Adrenal gland (tissue), 12 donors: Measurements from ENCODE around the gene TYK2. TPM values are rescaled to one million over a fixed set of nuclear protein-coding genes. Genes with fewer than 3 reads are reported as not detected.
A peak's percentile ranks its signal among the peaks of the same experiment; 100 is the strongest.
"Not testable (repeated sequence)": the region's sequence is repeated elsewhere in the genome, so short reads cannot be mapped to it uniquely, and the experiment has no call there.

Experiments used
- DNase-seq, 7 donors: peaks; one replicate each; pipeline ENCODE4 v3.0.0-alpha.2; 2019 to 2020
- H3K27ac ChIP-seq, 5 donors: fragments of 200-600 bp; sonication (generic) in 4 of 5; 1 replicate in 3 of 5; 2 replicates in 2 of 5; pipeline versions ENCODE4 v1.5.1 to v1.8.0; 2016 to 2020; ENCODE audit warnings: mild to moderate bottlenecking in 1 of 5
- H3K27me3 ChIP-seq: fragments of 200-600 bp; 2 replicates; pipeline ENCODE4 v1.8.0; 2021
- H3K36me3 ChIP-seq, 2 donors: fragments of 200-600 bp; replicated peaks in 1 of 2; 1 replicate in 1 of 2; 2 replicates in 1 of 2; pipeline versions ENCODE4 v1.5.1 to v1.8.0; 2018 to 2022
- H3K4me1 ChIP-seq, 2 donors: fragments of 200-600 bp; replicated peaks in 1 of 2; 1 replicate in 1 of 2; 2 replicates in 1 of 2; pipeline versions ENCODE4 v1.5.1 to v1.8.0; 2018 to 2021
- H3K4me3 ChIP-seq, 4 donors: fragments of 200-600 bp; sonication (generic) in 3 of 4; one replicate each; pipeline ENCODE4 v1.5.1; 2016 to 2018
- H3K9me3 ChIP-seq, 3 donors: fragments of 200-600 bp; sonication (generic) in 1 of 3; replicated peaks in 1 of 3; 1 replicate in 2 of 3; 2 replicates in 1 of 3; pipeline versions ENCODE4 v1.5.1 to v1.8.0; 2016 to 2021
- CTCF ChIP-seq, 6 experiments: fragments of 450-650 bp in 4 of 6; fragments of 200-600 bp in 2 of 6; sonication (generic) in 1 of 6; IDR thresholded peaks; 1 replicate in 5 of 6; 2 replicates in 1 of 6; pipeline versions ENCODE4 v1.5.1 to v1.8.0; 2016 to 2021; ENCODE audit warnings: antibody characterized with exemption in 6 of 6, mild to moderate bottlenecking in 2 of 6, moderate library complexity in 1 of 6
- POLR2A ChIP-seq, 2 donors: fragments of 450-650 bp; IDR thresholded peaks; one replicate each; pipeline ENCODE4 v1.6.1; 2017; ENCODE audit warnings: antibody characterized with exemption in 2 of 2, mild to moderate bottlenecking in 2 of 2, moderate library complexity in 1 of 2
- WGBS, 4 donors: extraction: QIAGEN DNeasy Blood & Tissue Kit in 2 of 4; methylation state at CpG; one replicate each; pipeline versions ENCODE4 v1.1.5 to v1.1.7; 2013 to 2017; 5-methylcytosine and 5-hydroxymethylcytosine counted together
- intact Hi-C, 2 donors: fragments of 100-400 bp; cut with DNase I; formaldehyde crosslinking; loops; one replicate each; pipeline versions ENCODE4 v1.14.1 to v1.15.0; 2022 to 2023
- polyA plus RNA-seq, 3 donors: library from polyadenylated mRNA; stranded (reverse); fragments of 200-250 nt in 2 of 3; fragments of 350-450 nt in 1 of 3; fragmentation: Illumina TruSeq in 1 of 3; extraction: RNeasy Lipid Tissue Mini Kit (QIAGEN cat#74804) in 1 of 3; gene quantifications; one replicate each; pipeline ENCODE4 v1.2.3, GENCODE V29; 2013 to 2014
- total RNA-seq, 9 donors: library from RNA; depleted of rRNA in 4 of 9; stranded (reverse); fragments of >200 nt in 4 of 9; fragments of 120-200 nt in 1 of 9; fragmentation: NEBNext Ultra II Directional in 1 of 9; extraction: Animal tissue kit (Norgen Biotek cat#: 25700) in 1 of 9; gene quantifications; one replicate each; pipeline versions ENCODE4 v1.1.0 to v1.2.4, GENCODE V29; 2013 to 2023
- donor health status: healthy with polysubstance abuse.
- donor health status: Bipolar disorder and iron deficiency.
- donor health status: DM: yes; HTN: yes; CAD: no.
- donor health status: DM: no; HTN: no; CAD: no.
- donor health status: DM: no; HTN: no; CAD: no.
- donor health status: DM: yes; HTN: yes; CAD: no.

TYK2 gene
- total and polyA plus RNA-seq, 12 donors, result 56.1 to 408 (median 104) TPM

- peak; percentile 81 to 97 (median 88) for DNase-seq
- intact Hi-C loops, result no loop called here
- H3K36me3 ChIP-seq, result peaks cover 0 to 32% of the 10 kb centered on the region in 2 donors
- WGBS, 4 donors, result 0 to 4% (median 1%) methylated on average over 3 of the region's 3 CpGs
- no peaks in the 10 kb centered on the region for H3K9me3 ChIP-seq
- peaks cover 0 to 3% of the 10 kb centered on the region in 2 donors for H3K4me1 ChIP-seq
- TF ChIP-seq CTCF (IDR thresholded peaks at IDR 0.05) (peak; percentile 87 to 94 (median 91)), POLR2A (IDR thresholded peaks at IDR 0.05) (no peak)
- H3K4me3 ChIP-seq, result no peak overlapping the region
- no peaks in the 10 kb centered on the region for H3K27me3 ChIP-seq
- H3K27ac ChIP-seq, result no peak overlapping the region
Observed at GRCh38 chr19:10388957-10389356, 8.6 kb upstream of the TYK2 start.

- WGBS, 4 donors, result 81 to 83% (median 81%) methylated on average over 5 to 9 of the region's 9 CpGs
- Histone ChIP-seq H3K27me3 (no peaks in the 10 kb centered on the region), H3K36me3 (no peaks in the 10 kb centered on the region), H3K4me1 (peaks cover 0 to 13% of the 10 kb centered on the region in 2 donors), H3K4me3 (no peak overlapping the region), H3K9me3 (no peaks in the 10 kb centered on the region), H3K27ac (no peak overlapping the region)
- no peak for DNase-seq
- TF ChIP-seq POLR2A (IDR thresholded peaks at IDR 0.05), result no peak
- TF ChIP-seq CTCF (IDR thresholded peaks at IDR 0.05), result no peak
- intact Hi-C loops, result no loop called here
Observed at GRCh38 chr19:10384580-10384979, 4.2 kb upstream of the TYK2 start.

- H3K9me3 ChIP-seq, H3K4me3 ChIP-seq, intact Hi-C loops, H3K27ac ChIP-seq, H3K27me3 ChIP-seq, H3K36me3 ChIP-seq, DNase-seq: not testable (repeated sequence)
- peaks cover 0 to 18% of the 10 kb centered on the region in 2 donors for H3K4me1 ChIP-seq
- WGBS, 4 donors, result 77 to 85% (median 82%) methylated on average over 8 of the region's 8 CpGs
Observed at GRCh38 chr19:10383223-10383499, 2.8 kb upstream of the TYK2 start.

- intact Hi-C loops, result no loop called here
- H3K36me3 ChIP-seq, result peaks cover 0 to 7% of the 10 kb centered on the region in 2 donors
- peak overlapping the region in 3 of 5 donors; percentile 20 to 89 (median 39) for H3K27ac ChIP-seq
- peak overlapping the region; percentile 58 to 98 (median 83) for H3K4me3 ChIP-seq
- no peaks in the 10 kb centered on the region for H3K9me3 ChIP-seq
- no peaks in the 10 kb centered on the region for H3K27me3 ChIP-seq
- DNase-seq, result no peak
- peaks cover 0 to 18% of the 10 kb centered on the region in 2 donors for H3K4me1 ChIP-seq
- no peak for TF ChIP-seq CTCF (IDR thresholded peaks at IDR 0.05)
- TF ChIP-seq POLR2A (IDR thresholded peaks at IDR 0.05), result no peak
- 0 to 2% (median 2%) methylated on average over 4 to 10 of the region's 10 CpGs for WGBS, 4 donors
Observed at GRCh38 chr19:10379880-10380312, 476 bp downstream of the TYK2 start.

- TF ChIP-seq CTCF (IDR thresholded peaks at IDR 0.05) (no peak), POLR2A (IDR thresholded peaks at IDR 0.05) (no peak)
- Histone ChIP-seq H3K27me3 (no peaks in the 10 kb centered on the region), H3K36me3 (peaks cover 0 to 7% of the 10 kb centered on the region in 2 donors), H3K27ac (no peak overlapping the region), H3K4me3 (no peak overlapping the region), H3K4me1 (peaks cover 0 to 18% of the 10 kb centered on the region in 2 donors), H3K9me3 (no peaks in the 10 kb centered on the region)
- no peak for DNase-seq
- intact Hi-C loops, result no loop called here
- WGBS, 4 donors, result 92 to 95% (median 93%) methylated on average over 4 to 8 of the region's 8 CpGs
Observed at GRCh38 chr19:10378124-10378523, 2.2 kb downstream of the TYK2 start.

GRCh38 chr19:10377140-10377640 lies 3.2 kb downstream of the TYK2 start:
- WGBS, 4 donors, result 93 to 98% (median 97%) methylated on average over 2 of the region's 2 CpGs
- H3K4me1 ChIP-seq, result peaks cover 0 to 18% of the 10 kb centered on the region in 2 donors
- H3K27ac ChIP-seq, intact Hi-C loops, H3K36me3 ChIP-seq, H3K27me3 ChIP-seq, H3K4me3 ChIP-seq, DNase-seq, H3K9me3 ChIP-seq: not testable (repeated sequence)
